ENCODE results near the gene GTPBP3. TPM values are rescaled to one million over a fixed set of nuclear protein-coding genes. Genes with fewer than 3 reads are reported as not detected.

GTPBP3 gene
- total and polyA plus RNA-seq, 2 of the 13 experiments (the other 11 are each of a cell fraction or from before 2014, with no cell fraction given) = 17.5 to 30.0 TPM

GRCh38 chr19:17305517-17306284, 31.7 kb upstream of the GTPBP3 start, which contains the start of gene MRPL34 (continued):
- TF ChIP-seq MXD1 (CRISPR knock-in tag; IDR thresholded peaks at IDR 0.05) = peak; percentile 78; the same call in 1 of the 2 replicates
- 0 out of 2 replicates have a peak, but pooled peaks have one; percentile 49 for TF ChIP-seq TBP (CRISPR knock-in tag; IDR thresholded peaks at IDR 0.05)
- peak; percentile 39 for TF ChIP-seq SUZ12 (IDR thresholded peaks at IDR 0.05; ENCODE audit: low read depth, low read length)
- TF ChIP-seq, protein P1, sequence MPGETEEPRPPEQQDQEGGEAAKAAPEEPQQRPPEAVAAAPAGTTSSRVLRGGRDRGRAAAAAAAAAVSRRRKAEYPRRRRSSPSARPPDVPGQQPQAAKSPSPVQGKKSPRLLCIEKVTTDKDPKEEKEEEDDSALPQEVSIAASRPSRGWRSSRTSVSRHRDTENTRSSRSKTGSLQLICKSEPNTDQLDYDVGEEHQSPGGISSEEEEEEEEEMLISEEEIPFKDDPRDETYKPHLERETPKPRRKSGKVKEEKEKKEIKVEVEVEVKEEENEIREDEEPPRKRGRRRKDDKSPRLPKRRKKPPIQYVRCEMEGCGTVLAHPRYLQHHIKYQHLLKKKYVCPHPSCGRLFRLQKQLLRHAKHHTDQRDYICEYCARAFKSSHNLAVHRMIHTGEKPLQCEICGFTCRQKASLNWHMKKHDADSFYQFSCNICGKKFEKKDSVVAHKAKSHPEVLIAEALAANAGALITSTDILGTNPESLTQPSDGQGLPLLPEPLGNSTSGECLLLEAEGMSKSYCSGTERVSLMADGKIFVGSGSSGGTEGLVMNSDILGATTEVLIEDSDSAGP (CRISPR knock-in tag; IDR thresholded peaks at IDR 0.05; ENCODE audit: borderline replicate concordance) = peak; percentile 86; the same call in 1 of the 2 replicates
- TF ChIP-seq IRF2 (CRISPR knock-in tag; IDR thresholded peaks at IDR 0.05) = peak; percentile 77; the same call in 1 of the 2 replicates
- TF ChIP-seq, protein P2, sequence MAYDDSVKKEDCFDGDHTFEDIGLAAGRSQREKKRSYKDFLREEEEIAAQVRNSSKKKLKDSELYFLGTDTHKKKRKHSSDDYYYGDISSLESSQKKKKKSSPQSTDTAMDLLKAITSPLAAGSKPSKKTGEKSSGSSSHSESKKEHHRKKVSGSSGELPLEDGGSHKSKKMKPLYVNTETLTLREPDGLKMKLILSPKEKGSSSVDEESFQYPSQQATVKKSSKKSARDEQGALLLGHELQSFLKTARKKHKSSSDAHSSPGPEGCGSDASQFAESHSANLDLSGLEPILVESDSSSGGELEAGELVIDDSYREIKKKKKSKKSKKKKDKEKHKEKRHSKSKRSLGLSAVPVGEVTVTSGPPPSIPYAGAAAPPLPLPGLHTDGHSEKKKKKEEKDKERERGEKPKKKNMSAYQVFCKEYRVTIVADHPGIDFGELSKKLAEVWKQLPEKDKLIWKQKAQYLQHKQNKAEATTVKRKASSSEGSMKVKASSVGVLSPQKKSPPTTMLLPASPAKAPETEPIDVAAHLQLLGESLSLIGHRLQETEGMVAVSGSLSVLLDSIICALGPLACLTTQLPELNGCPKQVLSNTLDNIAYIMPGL (CRISPR knock-in tag; IDR thresholded peaks at IDR 0.05; ENCODE audit: borderline replicate concordance in 1 of 2, low read depth in 1 of 2) = peak; percentile 72 to 89
- TF ChIP-seq ZNF598 (CRISPR knock-in tag; IDR thresholded peaks at IDR 0.05; ENCODE audit: borderline replicate concordance) = no peak
- peak; percentile 72; the same call in 1 of the 2 replicates for TF ChIP-seq TAF1 (CRISPR knock-in tag; IDR thresholded peaks at IDR 0.05)
- TF ChIP-seq, protein P3, sequence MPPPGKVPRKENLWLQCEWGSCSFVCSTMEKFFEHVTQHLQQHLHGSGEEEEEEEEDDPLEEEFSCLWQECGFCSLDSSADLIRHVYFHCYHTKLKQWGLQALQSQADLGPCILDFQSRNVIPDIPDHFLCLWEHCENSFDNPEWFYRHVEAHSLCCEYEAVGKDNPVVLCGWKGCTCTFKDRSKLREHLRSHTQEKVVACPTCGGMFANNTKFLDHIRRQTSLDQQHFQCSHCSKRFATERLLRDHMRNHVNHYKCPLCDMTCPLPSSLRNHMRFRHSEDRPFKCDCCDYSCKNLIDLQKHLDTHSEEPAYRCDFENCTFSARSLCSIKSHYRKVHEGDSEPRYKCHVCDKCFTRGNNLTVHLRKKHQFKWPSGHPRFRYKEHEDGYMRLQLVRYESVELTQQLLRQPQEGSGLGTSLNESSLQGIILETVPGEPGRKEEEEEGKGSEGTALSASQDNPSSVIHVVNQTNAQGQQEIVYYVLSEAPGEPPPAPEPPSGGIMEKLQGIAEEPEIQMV (CRISPR knock-in tag; IDR thresholded peaks at IDR 0.05; ENCODE audit: low read depth) = no peak
- no peak for TF ChIP-seq SNAI1 (CRISPR knock-in tag; IDR thresholded peaks at IDR 0.05; ENCODE audit: borderline replicate concordance)
- TF ChIP-seq TARDBP (CRISPR knock-in tag; IDR thresholded peaks at IDR 0.05) = peak; percentile 74
- peak; percentile 92 for TF ChIP-seq ZNF143 (CRISPR knock-in tag; IDR thresholded peaks at IDR 0.05)
- peak; percentile 87; the same call in 1 of the 2 replicates for TF ChIP-seq KDM3A (CRISPR knock-in tag; IDR thresholded peaks at IDR 0.05; ENCODE audit: low read depth)
- TF ChIP-seq MLLT10 (CRISPR knock-in tag; IDR thresholded peaks at IDR 0.05) = no peak
- TF ChIP-seq, protein P4, sequence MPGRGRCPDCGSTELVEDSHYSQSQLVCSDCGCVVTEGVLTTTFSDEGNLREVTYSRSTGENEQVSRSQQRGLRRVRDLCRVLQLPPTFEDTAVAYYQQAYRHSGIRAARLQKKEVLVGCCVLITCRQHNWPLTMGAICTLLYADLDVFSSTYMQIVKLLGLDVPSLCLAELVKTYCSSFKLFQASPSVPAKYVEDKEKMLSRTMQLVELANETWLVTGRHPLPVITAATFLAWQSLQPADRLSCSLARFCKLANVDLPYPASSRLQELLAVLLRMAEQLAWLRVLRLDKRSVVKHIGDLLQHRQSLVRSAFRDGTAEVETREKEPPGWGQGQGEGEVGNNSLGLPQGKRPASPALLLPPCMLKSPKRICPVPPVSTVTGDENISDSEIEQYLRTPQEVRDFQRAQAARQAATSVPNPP (CRISPR knock-in tag; IDR thresholded peaks at IDR 0.05) = peak; percentile 6; the same call in 1 of the 2 replicates
- TF ChIP-seq XBP1 (CRISPR knock-in tag; IDR thresholded peaks at IDR 0.05) = peak; percentile 83; the same call in 1 of the 2 replicates
- 0 out of 2 replicates have a peak, but pooled peaks have one; percentile 21 for TF ChIP-seq GTF3A (CRISPR knock-in tag; conservative IDR thresholded peaks at IDR 0.05)
- TF ChIP-seq ZBTB37 (CRISPR knock-in tag; IDR thresholded peaks at IDR 0.05) = no peak
- peak; percentile 75; the same call in 1 of the 2 replicates for TF ChIP-seq GZF1 (CRISPR knock-in tag; IDR thresholded peaks at IDR 0.05)
- TF ChIP-seq ZNF253 (CRISPR knock-in tag; IDR thresholded peaks at IDR 0.05; ENCODE audit: borderline replicate concordance) = 0 out of 2 replicates have a peak, but pooled peaks have one; percentile 74
- no peak for TF ChIP-seq ZNF180 (CRISPR knock-in tag; IDR thresholded peaks at IDR 0.05; ENCODE audit: borderline replicate concordance, low read depth)
